RWPE2 (cell line): ENCODE measurements around the gene CDCA3.
A peak's percentile ranks its signal among the peaks of the same experiment; 100 is the strongest.

Experiments used
- ATAC-seq: fragments of 200-7000 bp; cut with Tn5 transposase; 3 replicates; pipeline ENCODE4 v1.9.1; 2021; ENCODE audit warnings: low read depth
- DNase-seq: peaks from one replicate; pipeline ENCODE4 v3.0.0-alpha.2; 2020; ENCODE audit warnings: low spot score
- H3K27ac ChIP-seq: fragments of 450-650 bp; 2 replicates; pipeline ENCODE4 v1.5.1; 2017; ENCODE audit warnings: mild to moderate bottlenecking; ENCODE audit not compliant: poor library complexity, severe bottlenecking
- H3K27me3 ChIP-seq: fragments of 250-450 bp; sonication (Bioruptor Pico); 2 replicates; pipeline ENCODE4 v1.5.1; 2021; ENCODE audit warnings: mild to moderate bottlenecking, moderate library complexity; ENCODE audit not compliant: insufficient read depth, poor library complexity, severe bottlenecking
- H3K36me3 ChIP-seq: fragments of 250-450 bp; sonication (Bioruptor Pico); 2 replicates; pipeline ENCODE4 v1.5.1; 2020; ENCODE audit warnings: low read depth, mild to moderate bottlenecking, moderate library complexity
- H3K4me1 ChIP-seq: fragments of 250-450 bp; sonication (Bioruptor Pico); 2 replicates; pipeline ENCODE4 v1.5.1; 2021; ENCODE audit warnings: mild to moderate bottlenecking, moderate library complexity; ENCODE audit not compliant: insufficient read depth, poor library complexity, severe bottlenecking
- H3K4me3 ChIP-seq: fragments of 250-450 bp; sonication (Bioruptor Pico); 2 replicates; pipeline ENCODE4 v1.5.1; 2021; ENCODE audit warnings: mild to moderate bottlenecking, moderate library complexity; ENCODE audit not compliant: severe bottlenecking
- H3K9me3 ChIP-seq: fragments of 250-450 bp; sonication (Bioruptor Pico); 2 replicates; pipeline ENCODE4 v1.5.1; 2021; ENCODE audit warnings: mild to moderate bottlenecking, moderate library complexity; ENCODE audit not compliant: severe bottlenecking
- CTCF ChIP-seq: fragments of 450-650 bp; IDR thresholded peaks from one replicate; pipeline ENCODE4 v1.5.1; 2017; ENCODE audit warnings: mild to moderate bottlenecking, moderate library complexity; ENCODE audit not compliant: poor library complexity, severe bottlenecking

CDCA3 gene

GRCh38 chr12:6827437-6827911, 23.6 kb downstream of the CDCA3 start:
- peak; percentile 58 for ATAC-seq
- H3K27ac ChIP-seq = peak overlapping the region; percentile 8
- no peaks in the 10 kb centered on the region for H3K9me3 ChIP-seq
- peaks cover 3% of the 10 kb centered on the region for H3K4me1 ChIP-seq
- no peak for TF ChIP-seq CTCF
- DNase-seq = peak; percentile 2
- peaks cover 22% of the 10 kb centered on the region for H3K36me3 ChIP-seq
- H3K4me3 ChIP-seq = no peak overlapping the region
- H3K27me3 ChIP-seq = peaks cover 11% of the 10 kb centered on the region

GRCh38 chr12:6826734-6827436, 24.2 kb downstream of the CDCA3 start:
- H3K4me1 ChIP-seq = peaks cover 3% of the 10 kb centered on the region
- H3K27ac ChIP-seq = peak overlapping the region; percentile 8
- H3K4me3 ChIP-seq = no peak overlapping the region

GRCh38 chr12:6826125-6826733, 24.9 kb downstream of the CDCA3 start:
- Histone ChIP-seq H3K4me3 (no peak overlapping the region), H3K27ac (no peak overlapping the region), H3K36me3 (peaks cover 10% of the 10 kb centered on the region), H3K9me3 (no peaks in the 10 kb centered on the region), H3K27me3 (peaks cover 18% of the 10 kb centered on the region), H3K4me1 (peaks cover 3% of the 10 kb centered on the region)
- DNase-seq = no peak
- TF ChIP-seq CTCF = no peak
- no peak for ATAC-seq

More at GRCh38 chr12:6826734-6827436, 24.2 kb downstream of the CDCA3 start:
- Histone ChIP-seq H3K27me3 (peaks cover 16% of the 10 kb centered on the region), H3K36me3 (peaks cover 16% of the 10 kb centered on the region), H3K9me3 (no peaks in the 10 kb centered on the region)
- no peak for DNase-seq
- no peak for ATAC-seq
- no peak for TF ChIP-seq CTCF

- peak; percentile 87 for TF ChIP-seq CTCF
- peaks cover 3% of the 10 kb centered on the region for H3K4me1 ChIP-seq
- peaks cover 7% of the 10 kb centered on the region for H3K36me3 ChIP-seq
- peak; percentile 45 for ATAC-seq
- H3K4me3 ChIP-seq = no peak overlapping the region
- no peaks in the 10 kb centered on the region for H3K9me3 ChIP-seq
- peaks cover 20% of the 10 kb centered on the region for H3K27me3 ChIP-seq
- no peak for DNase-seq
- no peak overlapping the region for H3K27ac ChIP-seq
Observed at GRCh38 chr12:6825398-6826124, 25.5 kb downstream of the CDCA3 start.
